ENCODE data around the gene TMEM134.

DNA sequence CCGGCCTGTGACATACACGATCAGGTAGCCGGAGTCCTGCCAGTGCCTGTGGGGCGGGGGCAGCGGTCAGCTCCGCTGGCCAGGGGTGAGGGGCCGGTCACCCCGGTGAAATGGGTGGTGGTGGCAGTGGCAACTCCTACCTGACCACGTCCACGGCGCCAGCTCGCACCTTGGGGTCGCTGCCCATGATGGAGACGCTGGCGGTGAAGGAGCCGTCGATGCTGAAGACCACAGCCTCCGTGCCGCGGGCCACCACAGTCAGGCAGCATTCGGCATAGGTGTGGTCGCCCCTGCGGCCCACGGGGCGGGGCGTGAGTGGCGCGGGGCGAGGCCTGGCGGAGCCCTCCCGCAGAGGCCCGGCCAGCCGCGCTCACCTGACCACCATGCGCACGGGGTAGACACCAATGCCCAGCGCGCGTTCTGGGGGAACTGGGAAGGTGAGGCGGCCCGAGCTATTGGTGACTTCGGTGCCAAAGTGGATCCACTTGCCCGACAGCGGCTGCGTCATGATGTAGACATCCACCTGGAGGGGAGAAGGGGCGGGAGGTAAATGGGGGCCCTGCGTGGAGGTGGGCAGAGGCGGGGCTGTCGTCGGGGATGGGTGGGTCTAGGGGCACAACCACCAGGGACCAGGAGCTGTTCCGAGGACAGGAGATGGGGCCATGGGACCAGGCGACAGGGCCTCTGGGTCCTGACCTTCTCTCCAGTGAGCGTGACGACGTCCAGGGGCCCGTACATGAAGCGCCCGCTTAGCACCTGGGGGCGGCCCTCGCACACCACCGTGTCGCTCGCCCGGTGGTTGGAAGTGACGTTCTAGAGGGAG lies 24.7 kb upstream of the TMEM134 start:
- TF ChIP-seq FOXP2 (optimal IDR thresholded peaks at IDR 0.05; ENCODE audit: borderline replicate concordance, extremely low read depth, extremely low read length, insufficient read depth) (no peak), POLR2AphosphoS5 (IDR thresholded peaks at IDR 0.05; ENCODE audit: low read depth, low read length) (no peak), SIN3A (IDR thresholded peaks at IDR 0.05; ENCODE audit: borderline replicate concordance, insufficient read depth, low read length) (no peak)
